Left colon (tissue), 2 donors: Measurements from ENCODE around the gene SCNN1B. TPM values are rescaled to one million over a fixed set of nuclear protein-coding genes. Genes with fewer than 3 reads are reported as not detected.

Source experiments
- ATAC-seq: fragments of 200-7000 bp; cut with Tn5 transposase; one replicate; pipeline ENCODE4 v1.9.1; 2020; ENCODE audit warnings: mild to moderate bottlenecking, moderate library complexity
- DNase-seq, 2 donors: peaks; one replicate each; pipeline ENCODE4 v3.0.0-alpha.2; 2020
- intact Hi-C, 2 donors: fragments of 100-400 bp; cut with DNase I in 1 of 2; cut with micrococcal nuclease in 1 of 2; formaldehyde crosslinking; loops; one replicate each; pipeline versions ENCODE4 v1.11.2 to v1.14.0; 2022; cut with DNase I, micrococcal nuclease
- total RNA-seq, 2 donors: library from RNA; stranded (reverse); fragmentation: NEBNext Ultra II Directional; extraction: Animal tissue kit (Norgen Biotek cat#: 25700); gene quantifications; one replicate each; pipeline ENCODE4 v1.2.1, GENCODE V29; 2021
- donor health status: DM: no; HTN: no; CAD: no.
- donor health status: DM: yes; HTN: yes; CAD: no.

SCNN1B gene
- total RNA-seq, 2 donors from 2014 or later, result 322 to 715 TPM

DNA sequence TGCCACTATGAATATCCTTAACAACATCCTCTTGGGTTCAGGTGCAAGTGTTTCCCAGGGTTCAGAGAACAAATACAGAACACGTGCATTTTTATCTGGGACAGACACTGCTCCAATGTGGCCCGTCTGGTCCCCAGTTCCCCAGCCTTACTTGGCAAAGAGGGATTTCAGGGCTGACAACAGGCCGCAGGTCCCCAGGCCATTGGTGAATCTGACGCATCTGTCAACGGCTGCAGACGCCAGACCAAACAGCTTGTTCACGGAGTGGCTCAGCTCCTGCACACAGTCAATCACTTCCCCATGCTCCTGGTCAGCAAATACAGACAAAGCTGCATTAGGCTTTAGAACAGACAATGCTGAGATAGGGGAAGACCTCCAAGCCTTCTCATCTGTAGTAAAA, 114.7 kb downstream of the SCNN1B start:
- no peak for DNase-seq
- peak; percentile 23 for ATAC-seq
- intact Hi-C loops, result no loop called here

DNA sequence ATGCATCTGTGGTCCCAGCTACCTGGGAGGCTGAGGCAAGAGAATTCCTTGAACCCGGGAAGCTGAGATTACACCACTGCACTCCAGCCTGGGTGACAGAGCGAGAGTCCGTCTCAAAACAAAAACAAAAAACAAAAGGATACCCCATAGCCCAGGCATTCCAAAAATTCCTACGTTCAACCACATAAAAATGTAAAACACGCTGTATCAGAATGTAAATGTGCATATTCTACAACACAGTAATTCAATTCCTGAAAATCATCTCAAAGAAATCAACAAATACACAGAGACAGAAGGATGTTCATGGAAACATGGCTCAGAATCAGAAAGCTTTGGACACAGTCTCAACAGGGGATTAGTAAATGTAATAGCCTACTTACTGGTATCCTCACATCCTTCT, 117.9 kb downstream of the SCNN1B start:
- ATAC-seq, result no peak
- DNase-seq, result no peak
- intact Hi-C loops, result no loop called here

DNA sequence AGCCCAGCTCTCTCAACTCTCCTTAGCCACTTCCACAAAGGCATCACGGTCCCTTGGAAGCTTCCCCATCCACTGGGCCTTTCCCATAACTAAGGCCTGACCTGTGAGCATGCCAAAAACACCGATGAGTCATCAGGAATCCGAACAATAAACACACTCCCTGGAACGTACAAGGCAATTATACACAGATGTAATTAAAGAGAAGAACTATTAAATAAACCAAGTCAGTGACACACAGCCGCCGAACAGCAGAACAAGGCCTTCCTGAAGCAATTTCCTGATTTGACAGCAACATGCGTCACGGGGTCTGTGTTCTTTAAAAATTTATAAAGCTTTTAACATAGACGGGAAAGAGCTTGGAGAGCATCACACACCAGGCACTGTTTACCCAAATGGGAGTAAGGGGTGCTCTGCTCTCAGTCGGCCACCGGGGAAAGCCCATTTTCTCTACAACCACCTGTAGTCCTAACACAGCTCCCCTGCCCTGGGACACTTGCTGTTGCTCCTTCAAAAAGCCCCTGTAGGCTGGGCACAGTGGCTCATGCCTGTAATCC, 121.5 kb downstream of the SCNN1B start:
- intact Hi-C loops, result no loop called here
- DNase-seq (peak; percentile 69 to 91), ATAC-seq (peak; percentile 91)

DNA sequence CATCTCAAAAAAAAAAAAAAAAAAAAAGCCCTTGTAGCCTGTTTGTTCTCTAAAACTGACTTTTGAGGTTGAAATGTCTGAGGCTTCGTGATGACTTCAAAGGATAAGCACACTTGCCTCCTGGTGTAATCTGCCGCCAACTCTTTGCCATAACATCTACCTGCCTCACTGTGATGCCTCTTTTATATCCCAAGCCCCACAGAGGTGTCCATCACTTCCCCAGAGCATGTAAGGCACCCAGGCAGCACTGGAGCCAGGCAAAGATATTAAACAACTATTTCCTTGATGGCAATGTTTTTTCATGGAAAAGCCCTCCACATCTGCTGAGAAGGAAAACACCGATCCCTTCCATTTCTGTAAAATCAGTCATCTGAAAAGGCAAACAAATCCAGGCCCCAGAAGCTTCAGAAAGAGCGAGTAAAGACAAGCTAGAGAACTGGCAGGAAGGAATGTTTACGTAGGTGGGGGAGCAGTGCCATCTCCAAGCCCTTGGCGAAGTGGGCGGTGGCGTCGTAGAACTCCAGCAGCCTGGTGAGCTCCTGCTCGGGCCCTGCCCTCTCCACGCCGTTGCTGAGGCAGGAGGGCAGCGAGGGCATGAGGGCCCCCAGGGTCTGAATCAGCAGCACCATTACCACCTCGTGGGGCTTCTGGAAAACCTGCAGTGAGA, 122.3 kb downstream of the SCNN1B start:
- intact Hi-C loops, result no loop called here
- ATAC-seq (peak; percentile 87), DNase-seq (peak; percentile 84 to 90)

DNA sequence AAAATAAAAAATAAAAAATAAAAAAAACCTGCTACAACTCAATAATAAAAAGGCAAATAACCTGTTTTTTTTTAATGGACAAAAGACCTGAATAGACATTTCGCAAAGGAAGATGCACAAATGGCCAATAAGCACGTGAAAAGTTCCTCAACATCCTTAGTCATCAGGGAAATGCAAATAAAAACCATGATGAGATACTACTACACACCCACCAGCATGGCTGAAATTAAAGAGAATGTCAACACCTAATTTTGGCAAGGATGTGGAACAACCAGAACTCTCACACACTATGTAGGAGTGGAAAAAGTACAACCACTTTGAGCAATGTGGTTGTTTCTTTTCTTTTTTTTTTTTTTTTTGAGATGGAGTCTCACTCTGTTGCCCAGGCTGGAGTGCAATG, 126.2 kb downstream of the SCNN1B start:
- ATAC-seq (no peak), DNase-seq (no peak)
- intact Hi-C loops, result no loop called here

Other genes starting within 250 kb of the SCNN1B start
- 1 to 10 TPM; 5.8 to 7.5 TPM for gene USP31, start 152.8 kb upstream of the SCNN1B start, total RNA-seq
- gene SCNN1G, start 119.6 kb upstream of the SCNN1B start, total RNA-seq, result 10 to 100 TPM in 1 of 2 donors, 1 to 10 TPM in 1; 4.9 to 90.3 TPM
- gene COG7, start 150.9 kb downstream of the SCNN1B start, total RNA-seq, result 10 to 100 TPM; 29.3 to 42.5 TPM
- gene GGA2, start 208.2 kb downstream of the SCNN1B start, total RNA-seq, result 10 to 100 TPM; 42.6 to 45.3 TPM